ENCODE measurements around the gene C2.
"Not testable (repeated sequence)": the region's sequence is repeated elsewhere in the genome, so short reads cannot be mapped to it uniquely, and the experiment has no call there.

The C2 gene

DNA sequence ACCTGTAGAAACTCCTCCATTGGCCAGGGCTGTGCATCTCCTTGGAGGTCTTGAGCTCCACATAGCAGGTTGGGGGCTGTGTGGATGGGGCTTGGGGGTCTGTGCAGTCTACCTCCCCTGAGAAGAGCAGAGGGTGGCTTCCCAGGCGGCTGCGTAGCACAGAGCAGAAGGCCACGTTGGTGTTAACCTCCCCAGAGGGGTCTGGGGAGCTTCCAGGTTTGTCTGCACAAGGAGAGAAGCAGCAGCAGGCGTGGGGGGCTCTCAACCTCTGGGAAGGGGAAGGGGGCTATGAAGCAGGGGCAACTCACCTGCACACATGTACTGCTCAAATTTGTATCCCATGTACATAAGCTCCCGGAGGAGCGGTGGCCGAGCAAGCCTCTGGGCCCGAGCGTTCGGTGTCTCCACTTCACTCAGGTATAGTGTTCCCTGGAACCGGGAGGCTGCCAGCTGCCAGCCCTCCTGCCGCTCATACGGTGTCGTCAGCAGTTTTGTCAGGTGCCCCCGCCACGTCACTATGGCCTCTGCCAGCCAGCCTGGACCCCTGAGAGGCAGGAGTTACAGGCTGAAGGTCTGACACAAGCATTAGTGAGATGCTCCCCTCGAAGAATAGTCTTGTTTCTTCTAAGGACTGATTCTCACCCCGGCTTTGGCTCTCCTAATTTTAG lies 43.2 kb downstream of the C2 start:
- H3K27me3 ChIP-seq (replicated peaks) = no peaks in the 10 kb centered on the region
- DNase-seq = no peak
- TF ChIP-seq, protein P1, sequence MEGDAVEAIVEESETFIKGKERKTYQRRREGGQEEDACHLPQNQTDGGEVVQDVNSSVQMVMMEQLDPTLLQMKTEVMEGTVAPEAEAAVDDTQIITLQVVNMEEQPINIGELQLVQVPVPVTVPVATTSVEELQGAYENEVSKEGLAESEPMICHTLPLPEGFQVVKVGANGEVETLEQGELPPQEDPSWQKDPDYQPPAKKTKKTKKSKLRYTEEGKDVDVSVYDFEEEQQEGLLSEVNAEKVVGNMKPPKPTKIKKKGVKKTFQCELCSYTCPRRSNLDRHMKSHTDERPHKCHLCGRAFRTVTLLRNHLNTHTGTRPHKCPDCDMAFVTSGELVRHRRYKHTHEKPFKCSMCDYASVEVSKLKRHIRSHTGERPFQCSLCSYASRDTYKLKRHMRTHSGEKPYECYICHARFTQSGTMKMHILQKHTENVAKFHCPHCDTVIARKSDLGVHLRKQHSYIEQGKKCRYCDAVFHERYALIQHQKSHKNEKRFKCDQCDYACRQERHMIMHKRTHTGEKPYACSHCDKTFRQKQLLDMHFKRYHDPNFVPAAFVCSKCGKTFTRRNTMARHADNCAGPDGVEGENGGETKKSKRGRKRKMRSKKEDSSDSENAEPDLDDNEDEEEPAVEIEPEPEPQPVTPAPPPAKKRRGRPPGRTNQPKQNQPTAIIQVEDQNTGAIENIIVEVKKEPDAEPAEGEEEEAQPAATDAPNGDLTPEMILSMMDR (IDR thresholded peaks at IDR 0.05; ENCODE audit: low read depth, low read length, missing control alignments) = no peak
- peaks cover 39% of the 10 kb centered on the region for H3K36me3 ChIP-seq (replicated peaks)
- peak overlapping the region; percentile 99 for H3K27ac ChIP-seq
- H3K4me3 ChIP-seq (ENCODE audit: low read depth, low read length) = peak overlapping the region; percentile 92
- in situ Hi-C loops (cut with HindIII; ENCODE audit: low pct_ligation_motif_present, low sequenced_read_pairs) = no loop called here

DNA sequence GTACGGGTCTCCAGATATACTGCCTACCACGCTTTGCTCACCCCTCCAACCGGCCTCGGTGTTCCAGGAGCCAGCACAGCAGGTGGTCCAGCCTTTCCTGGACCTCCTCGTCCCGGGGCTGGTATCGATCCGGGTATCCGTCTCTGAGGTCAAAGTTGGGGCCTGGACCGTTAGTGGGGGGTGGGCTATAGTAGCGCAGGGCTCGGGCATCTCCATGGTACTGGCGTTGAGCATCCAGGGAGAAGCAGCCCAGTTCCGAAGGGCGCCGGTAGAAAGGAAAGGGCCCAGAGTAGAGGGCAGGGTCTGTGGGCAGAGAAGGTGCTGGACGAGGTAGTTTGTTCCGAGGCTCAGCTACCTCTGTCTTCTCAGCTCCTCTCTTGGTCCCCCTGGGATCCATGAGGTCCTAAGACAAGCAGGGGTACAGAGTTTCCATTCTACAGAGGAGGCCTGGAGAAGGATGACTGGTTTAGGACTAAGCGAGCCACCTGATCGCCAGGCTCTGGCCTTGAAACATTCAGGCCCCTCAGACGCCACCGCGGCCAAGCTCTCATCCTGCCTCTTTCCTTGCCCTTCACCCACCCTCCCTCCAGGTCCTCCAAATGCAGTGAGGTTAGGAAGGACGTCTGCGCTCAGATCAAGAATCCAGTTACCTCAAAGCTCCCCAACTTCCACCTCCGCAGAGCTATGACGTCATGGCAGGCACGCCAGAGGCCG lies 43.9 kb downstream of the C2 start:
- no peaks in the 10 kb centered on the region for H3K27me3 ChIP-seq (replicated peaks)
- TF ChIP-seq, protein P1 (IDR thresholded peaks at IDR 0.05; ENCODE audit: low read depth, low read length, missing control alignments) = no peak
- peak overlapping the region; percentile 99 for H3K27ac ChIP-seq
- peak overlapping the region; percentile 92 for H3K4me3 ChIP-seq (ENCODE audit: low read depth, low read length)
- in situ Hi-C loops (cut with HindIII; ENCODE audit: low pct_ligation_motif_present, low sequenced_read_pairs) = no loop called here
- no peak for DNase-seq
- H3K36me3 ChIP-seq (replicated peaks) = peaks cover 34% of the 10 kb centered on the region

DNA sequence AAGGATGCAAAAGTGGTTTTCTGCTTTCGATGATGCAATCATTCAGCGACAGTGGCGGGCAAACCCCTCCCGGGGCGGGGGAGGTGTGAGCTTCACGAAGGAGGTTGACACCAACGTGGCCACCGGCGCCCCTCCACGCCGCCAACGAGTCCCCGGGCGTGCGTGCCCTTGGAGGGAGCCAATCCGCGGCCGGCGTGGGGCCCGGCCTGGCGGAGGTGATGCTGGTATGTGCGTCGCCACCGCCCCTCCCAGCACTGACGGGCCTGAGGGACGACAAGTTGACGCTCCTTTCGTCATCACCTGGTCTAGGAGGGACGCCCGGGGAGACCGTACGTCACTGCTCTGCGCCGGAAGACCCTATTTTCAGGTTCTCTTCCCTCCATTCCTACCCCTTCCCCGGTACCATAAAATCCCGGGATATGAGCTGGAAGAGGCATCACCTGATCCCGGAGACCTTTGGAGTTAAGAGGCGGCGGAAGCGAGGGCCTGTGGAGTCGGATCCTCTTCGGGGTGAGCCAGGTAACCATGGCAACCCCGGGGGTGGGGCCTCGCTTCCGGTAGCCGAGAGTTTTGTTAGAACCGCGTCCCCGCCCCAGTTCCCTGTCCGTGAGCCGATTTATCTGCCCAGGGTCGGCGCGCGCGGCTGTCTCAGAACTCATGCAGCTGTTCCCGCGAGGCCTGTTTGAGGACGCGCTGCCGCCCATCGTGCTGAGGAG lies 44.6 kb downstream of the C2 start, which contains the start of gene DXO:
TSS of gene DXO (minus strand) at position 146 of the 716 bp plus-strand sequence. CDS start 463 bp downstream, outside the sequence.
- peak within 1 kb of the TSS; percentile 92 for H3K4me3 ChIP-seq (ENCODE audit: low read depth, low read length)
- in situ Hi-C loops (cut with HindIII; ENCODE audit: low pct_ligation_motif_present, low sequenced_read_pairs) = no loop called here
- no peaks in the 10 kb centered on the region for H3K27me3 ChIP-seq (replicated peaks)
- TF ChIP-seq, protein P1 (IDR thresholded peaks at IDR 0.05; ENCODE audit: low read depth, low read length, missing control alignments) = no peak
- peaks cover 27% of the 10 kb centered on the region for H3K36me3 ChIP-seq (replicated peaks)
- DNase-seq = peak; percentile 97
- H3K27ac ChIP-seq = peak within 1 kb of the TSS; percentile 99

DNA sequence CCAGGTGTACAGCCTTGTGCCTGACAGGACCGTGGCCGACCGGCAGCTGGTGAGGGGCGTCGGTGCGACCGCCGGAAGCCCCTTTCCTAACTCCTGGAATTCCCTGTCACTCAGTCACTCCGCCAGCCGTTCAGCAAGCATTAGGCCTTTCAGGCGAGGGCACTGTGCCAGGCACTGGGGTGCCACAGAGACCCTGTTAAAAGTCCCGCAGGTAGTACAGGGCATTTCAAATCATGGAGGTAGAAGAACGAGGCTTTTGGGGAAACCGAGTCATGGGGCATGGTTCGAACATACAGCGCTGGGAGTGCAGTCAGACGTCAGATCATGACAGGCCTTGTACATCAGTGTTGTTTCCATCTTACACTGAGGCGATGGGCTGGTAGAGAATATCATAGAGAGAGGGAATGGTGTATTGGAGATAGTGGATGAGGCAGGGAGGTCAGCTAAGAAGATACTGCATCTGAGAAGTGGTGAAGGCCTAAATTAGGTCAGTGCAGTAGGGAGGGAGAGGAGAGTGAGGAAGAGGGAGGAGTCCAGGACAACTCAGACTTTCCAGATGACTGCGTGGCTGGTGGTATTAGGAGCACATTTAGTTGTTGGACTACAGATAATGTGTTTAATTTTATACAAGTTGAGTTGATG lies 45.3 kb downstream of the C2 start:
- H3K27ac ChIP-seq = peak overlapping the region; percentile 99
- in situ Hi-C loops (cut with HindIII; ENCODE audit: low pct_ligation_motif_present, low sequenced_read_pairs) = no loop called here
- H3K4me3 ChIP-seq (ENCODE audit: low read depth, low read length) = peak overlapping the region; percentile 92
- TF ChIP-seq, protein P1 (IDR thresholded peaks at IDR 0.05; ENCODE audit: low read depth, low read length, missing control alignments) = no peak
- peaks cover 20% of the 10 kb centered on the region for H3K36me3 ChIP-seq (replicated peaks)
- DNase-seq = peak; percentile 35
- H3K27me3 ChIP-seq (replicated peaks) = no peaks in the 10 kb centered on the region

DNA sequence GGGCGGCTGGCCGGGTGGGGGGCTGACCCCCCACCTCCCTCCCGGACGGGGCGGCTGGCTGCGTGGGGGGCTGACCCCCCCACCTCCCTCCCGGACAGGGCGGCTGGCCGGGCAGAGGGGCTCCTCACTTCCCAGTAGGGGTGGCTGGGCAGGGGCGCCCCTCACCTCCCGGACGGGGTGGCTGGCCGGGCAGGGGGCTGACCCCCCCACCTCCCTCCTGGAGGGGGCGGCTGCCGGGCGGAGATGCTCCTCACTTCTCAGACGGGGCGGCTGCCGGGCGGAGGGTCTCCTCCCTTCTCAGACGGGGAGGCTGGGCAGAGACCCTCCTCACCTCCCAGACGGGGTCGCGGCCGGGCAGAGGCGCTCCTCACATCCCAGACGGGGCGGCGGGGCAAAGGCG lies 48.5 kb downstream of the C2 start:
- in situ Hi-C loops (cut with HindIII; ENCODE audit: low pct_ligation_motif_present, low sequenced_read_pairs); DNase-seq; H3K27me3 ChIP-seq (replicated peaks); H3K27ac ChIP-seq; H3K36me3 ChIP-seq (replicated peaks); H3K4me3 ChIP-seq (ENCODE audit: low read depth, low read length): not testable (repeated sequence)

Measured in brain microvascular endothelial cell (primary cell).